NB4 (cell line): ENCODE results near the gene GPR176.
"Not testable (repeated sequence)": the region's sequence is repeated elsewhere in the genome, so short reads cannot be mapped to it uniquely, and the experiment has no call there.

Source experiments
- DNase-seq: peaks from one replicate; pipeline ENCODE4 v3.0.0; 2010; ENCODE audit warnings: low read depth
- H3K4me3 ChIP-seq: one replicate; pipeline ENCODE4 v1.5.1; 2011; ENCODE audit warnings: mild to moderate bottlenecking, low read depth, low read length, moderate library complexity
- CTCF ChIP-seq: IDR thresholded peaks from one replicate; pipeline ENCODE4 v1.5.1; 2012; ENCODE audit warnings: low read depth, low read length
- MAX ChIP-seq: IDR thresholded peaks from 2 replicates; pipeline ENCODE4 v1.6.1; 2011; ENCODE audit warnings: low read depth, low read length
- MYC ChIP-seq: IDR thresholded peaks from 2 replicates; pipeline ENCODE4 v1.6.1; 2011; ENCODE audit warnings: low read depth, low read length
- POLR2A ChIP-seq: IDR thresholded peaks from 2 replicates; pipeline ENCODE4 v1.6.1; 2011; ENCODE audit warnings: mild to moderate bottlenecking; ENCODE audit not compliant: insufficient read length; ENCODE audit errors: extremely low read depth

The GPR176 gene

GRCh38 chr15:39896846-39897245, 23.2 kb downstream of the GPR176 start:
- DNase-seq, result no peak
- H3K4me3 ChIP-seq, result no peak overlapping the region
- no peak for TF ChIP-seq POLR2A
- no peak for TF ChIP-seq MAX
- TF ChIP-seq MYC, result no peak
- no peak for TF ChIP-seq CTCF

- no peak overlapping the region for H3K4me3 ChIP-seq
- TF ChIP-seq MAX, result no peak
- TF ChIP-seq CTCF, result no peak
- no peak for TF ChIP-seq MYC
- TF ChIP-seq POLR2A, result no peak
- no peak for DNase-seq
Measured at GRCh38 chr15:39896101-39896500, 24.0 kb downstream of the GPR176 start.

GRCh38 chr15:39893051-39893450, 27.0 kb downstream of the GPR176 start:
- not testable (repeated sequence) for H3K4me3 ChIP-seq

GRCh38 chr15:39892418-39892817, 27.6 kb downstream of the GPR176 start:
- TF ChIP-seq POLR2A, result no peak
- no peak for TF ChIP-seq MYC
- no peak for TF ChIP-seq CTCF
- no peak for TF ChIP-seq MAX
- no peak for DNase-seq
- no peak overlapping the region for H3K4me3 ChIP-seq

More at GRCh38 chr15:39893051-39893450, 27.0 kb downstream of the GPR176 start:
- DNase-seq, result not testable (repeated sequence)

- no peak for DNase-seq
- H3K4me3 ChIP-seq, result no peak overlapping the region
- TF ChIP-seq CTCF (no peak), MAX (no peak), MYC (no peak), POLR2A (no peak)
Measured at GRCh38 chr15:39890621-39891020, 29.4 kb downstream of the GPR176 start.

DNA sequence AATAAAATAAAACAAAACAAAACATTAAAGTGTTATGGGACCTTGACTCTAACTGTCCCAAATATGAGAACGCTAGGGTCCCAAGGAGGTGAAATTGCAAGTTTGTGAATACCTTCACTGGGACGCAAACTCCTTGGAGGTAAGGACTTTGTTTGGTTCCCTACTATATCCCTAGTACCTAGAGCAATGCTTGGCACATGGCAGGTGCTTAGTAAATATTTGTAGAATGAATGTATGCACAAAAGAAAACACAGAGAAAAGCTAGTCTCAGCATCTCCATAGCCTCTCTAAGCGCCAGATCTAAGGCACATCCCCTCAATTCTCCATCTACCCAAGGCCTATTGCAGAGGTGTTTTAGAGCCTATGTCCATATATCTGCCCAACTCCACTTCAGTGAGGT, 30.5 kb downstream of the GPR176 start:
- no peak overlapping the region for H3K4me3 ChIP-seq
- DNase-seq, result no peak
- TF ChIP-seq CTCF (no peak), MAX (no peak)

DNA sequence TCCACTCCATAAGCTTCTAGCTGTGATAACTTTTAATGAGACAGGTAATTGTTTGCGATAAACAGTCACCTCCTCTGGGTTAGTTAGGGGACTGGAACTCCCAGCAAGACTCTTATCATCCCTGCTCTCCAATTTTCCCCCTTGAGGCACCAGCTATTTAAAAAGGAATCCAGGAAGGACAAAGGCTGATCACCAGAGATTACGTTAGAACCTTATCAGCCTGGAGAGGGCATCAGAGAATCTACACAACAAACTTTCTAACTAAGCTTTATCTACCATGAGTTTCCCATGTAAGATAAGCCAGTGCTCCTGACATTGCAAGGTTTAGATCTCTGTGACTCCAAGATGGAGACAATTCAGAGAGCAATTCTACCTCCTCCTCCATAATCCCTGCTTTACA, 31.3 kb downstream of the GPR176 start:
- TF ChIP-seq MAX (no peak), MYC (no peak), POLR2A (no peak)
- H3K4me3 ChIP-seq, result no peak overlapping the region
- DNase-seq, result peak; percentile 14
